Chondrocyte (in vitro differentiated cells): ENCODE measurements around the gene MESP1. TPM values are rescaled to one million over a fixed set of nuclear protein-coding genes. Genes with fewer than 3 reads are reported as not detected.
A peak's percentile ranks its signal among the peaks of the same experiment; 100 is the strongest.

ENCODE experiments used
- DNase-seq: peaks from one replicate; pipeline ENCODE4 v3.0.0; 2021; ENCODE audit warnings: mixed read lengths, low spot score
- H3K27ac Mint-ChIP-seq: one replicate; pipeline ENCODE4 v1.8.0; 2021; ENCODE audit warnings: mild to moderate bottlenecking, moderate library complexity, mixed read lengths; ENCODE audit not compliant: unreplicated experiment
- H3K27me3 Mint-ChIP-seq: 2 replicates; pipeline ENCODE4 v1.8.0; 2021; ENCODE audit warnings: low read depth, mixed read lengths
- H3K36me3 Mint-ChIP-seq: 2 replicates; pipeline ENCODE4 v1.8.0; 2021; ENCODE audit warnings: low read depth, mixed read lengths
- H3K4me1 Mint-ChIP-seq: 2 replicates; pipeline ENCODE4 v1.8.0; 2021; ENCODE audit warnings: low read depth, mild to moderate bottlenecking, mixed read lengths
- H3K4me3 Mint-ChIP-seq: one replicate; pipeline ENCODE4 v1.8.0; 2021; ENCODE audit warnings: mild to moderate bottlenecking, moderate library complexity, mixed read lengths; ENCODE audit not compliant: unreplicated experiment
- H3K9me3 Mint-ChIP-seq: 2 replicates; pipeline ENCODE4 v1.8.0; 2021; ENCODE audit warnings: low read depth, mixed read lengths
- CTCF ChIP-seq: fragments of 200-600 bp; sonication (generic); IDR thresholded peaks from 2 replicates; pipeline ENCODE4 v1.5.0; 2021; ENCODE audit warnings: antibody characterized with exemption, mild to moderate bottlenecking, moderate library complexity
- total RNA-seq: library from RNA; stranded (reverse); gene quantifications from 3 replicates; pipeline ENCODE4 v1.2.1, GENCODE V29; 2021

Gene MESP1
- total RNA-seq, 1 donor from 2014 or later: 0.97 TPM

GRCh38 chr15:89768071-89768500, 17.0 kb upstream of the MESP1 start:
- H3K9me3 Mint-ChIP-seq: no peaks in the 10 kb centered on the region
- no peak overlapping the region for H3K4me3 Mint-ChIP-seq
- TF ChIP-seq CTCF: no peak
- H3K36me3 Mint-ChIP-seq: peaks cover 1% of the 10 kb centered on the region
- H3K27ac Mint-ChIP-seq: no peak overlapping the region
- H3K27me3 Mint-ChIP-seq: no peaks in the 10 kb centered on the region
- DNase-seq: peak; percentile 68
- H3K4me1 Mint-ChIP-seq: peaks cover 11% of the 10 kb centered on the region

- Mint-ChIP-seq H3K27ac (no peak overlapping the region), H3K36me3 (peaks cover 1% of the 10 kb centered on the region), H3K4me3 (no peak overlapping the region), H3K4me1 (peaks cover 6% of the 10 kb centered on the region), H3K9me3 (no peaks in the 10 kb centered on the region), H3K27me3 (no peaks in the 10 kb centered on the region)
- TF ChIP-seq CTCF: no peak
- DNase-seq: peak; percentile 59
Observed at GRCh38 chr15:89767411-89767915, 16.4 kb upstream of the MESP1 start.

- peaks cover 6% of the 10 kb centered on the region for H3K4me1 Mint-ChIP-seq
- peak; percentile 75 for DNase-seq
- H3K27ac Mint-ChIP-seq: no peak overlapping the region
- no peaks in the 10 kb centered on the region for H3K9me3 Mint-ChIP-seq
- TF ChIP-seq CTCF: no peak
- no peak overlapping the region for H3K4me3 Mint-ChIP-seq
- no peaks in the 10 kb centered on the region for H3K27me3 Mint-ChIP-seq
- H3K36me3 Mint-ChIP-seq: peaks cover 1% of the 10 kb centered on the region
Observed at GRCh38 chr15:89766357-89767311, 15.6 kb upstream of the MESP1 start.

- H3K9me3 Mint-ChIP-seq: no peaks in the 10 kb centered on the region
- no peak for TF ChIP-seq CTCF
- no peak overlapping the region for H3K4me3 Mint-ChIP-seq
- H3K36me3 Mint-ChIP-seq: peaks cover 1% of the 10 kb centered on the region
- DNase-seq: peak; percentile 64
- H3K4me1 Mint-ChIP-seq: peaks cover 9% of the 10 kb centered on the region
- no peaks in the 10 kb centered on the region for H3K27me3 Mint-ChIP-seq
- no peak overlapping the region for H3K27ac Mint-ChIP-seq
Observed at GRCh38 chr15:89765694-89766093, 14.6 kb upstream of the MESP1 start.

GRCh38 chr15:89761929-89762328, 10.9 kb upstream of the MESP1 start:
- no peak for TF ChIP-seq CTCF
- no peaks in the 10 kb centered on the region for H3K36me3 Mint-ChIP-seq
- H3K27me3 Mint-ChIP-seq: no peaks in the 10 kb centered on the region
- no peak overlapping the region for H3K4me3 Mint-ChIP-seq
- peak; percentile 50 for DNase-seq
- peaks cover 6% of the 10 kb centered on the region for H3K4me1 Mint-ChIP-seq
- H3K27ac Mint-ChIP-seq: no peak overlapping the region
- H3K9me3 Mint-ChIP-seq: no peaks in the 10 kb centered on the region
